Thoracic aorta (tissue), 2 donors: ENCODE measurements around the gene FIG4. TPM values are rescaled to one million over a fixed set of nuclear protein-coding genes. Genes with fewer than 3 reads are reported as not detected.

Experiments used
- ATAC-seq: fragments of 150-250 bp; one replicate; pipeline ENCODE4 v1.8.0; 2017; ENCODE audit warnings: low read depth; ENCODE audit not compliant: insufficient number of reproducible peaks, low FRiP score
- DNase-seq: peaks from one replicate; pipeline ENCODE4 v3.0.0-alpha.2; 2020; ENCODE audit warnings: low spot score
- H3K27ac ChIP-seq, 2 donors: fragments of 200-600 bp; sonication (generic); 1 replicate in 1 of 2; 2 replicates in 1 of 2; pipeline ENCODE4 v1.5.1; 2016; ENCODE audit warnings: mild to moderate bottlenecking in 2 of 2, moderate library complexity in 2 of 2
- H3K27me3 ChIP-seq: fragments of 200-600 bp; sonication (generic); replicated peaks from 2 replicates; pipeline ENCODE4 v1.6.0; 2016; ENCODE audit warnings: mild to moderate bottlenecking; ENCODE audit not compliant: insufficient read depth
- H3K36me3 ChIP-seq: fragments of 200-600 bp; sonication (generic); one replicate; pipeline ENCODE4 v1.5.1; 2016
- H3K4me1 ChIP-seq, 2 donors: fragments of 200-600 bp; sonication (generic); 1 replicate in 1 of 2; 2 replicates in 1 of 2; pipeline versions ENCODE4 v1.5.1 to v1.6.0; 2016; ENCODE audit warnings: low read depth in 2 of 2, mild to moderate bottlenecking in 1 of 2; ENCODE audit not compliant: control insufficient read depth in 1 of 2
- H3K4me3 ChIP-seq: fragments of 200-600 bp; sonication (generic); 2 replicates; pipeline ENCODE4 v1.5.1; 2016; ENCODE audit warnings: mild to moderate bottlenecking
- H3K9me3 ChIP-seq: fragments of 200-600 bp; sonication (generic); 2 replicates; pipeline ENCODE4 v1.5.1; 2016
- total RNA-seq, 2 donors: library from RNA; depleted of rRNA; stranded (reverse); fragments of >200 nt; gene quantifications; one replicate each; pipeline versions ENCODE4 v1.1.0 to v1.2.3, GENCODE V29; 2016
- TF ChIP-seq, protein P1 (sequence below): fragments of 200-600 bp; sonication (generic); IDR thresholded peaks from one replicate; pipeline ENCODE4 v1.5.1; 2019; ENCODE audit warnings: antibody characterized with exemption

The FIG4 gene
- total RNA-seq = 10 to 100 TPM; 12.9 to 49.5 TPM

DNA sequence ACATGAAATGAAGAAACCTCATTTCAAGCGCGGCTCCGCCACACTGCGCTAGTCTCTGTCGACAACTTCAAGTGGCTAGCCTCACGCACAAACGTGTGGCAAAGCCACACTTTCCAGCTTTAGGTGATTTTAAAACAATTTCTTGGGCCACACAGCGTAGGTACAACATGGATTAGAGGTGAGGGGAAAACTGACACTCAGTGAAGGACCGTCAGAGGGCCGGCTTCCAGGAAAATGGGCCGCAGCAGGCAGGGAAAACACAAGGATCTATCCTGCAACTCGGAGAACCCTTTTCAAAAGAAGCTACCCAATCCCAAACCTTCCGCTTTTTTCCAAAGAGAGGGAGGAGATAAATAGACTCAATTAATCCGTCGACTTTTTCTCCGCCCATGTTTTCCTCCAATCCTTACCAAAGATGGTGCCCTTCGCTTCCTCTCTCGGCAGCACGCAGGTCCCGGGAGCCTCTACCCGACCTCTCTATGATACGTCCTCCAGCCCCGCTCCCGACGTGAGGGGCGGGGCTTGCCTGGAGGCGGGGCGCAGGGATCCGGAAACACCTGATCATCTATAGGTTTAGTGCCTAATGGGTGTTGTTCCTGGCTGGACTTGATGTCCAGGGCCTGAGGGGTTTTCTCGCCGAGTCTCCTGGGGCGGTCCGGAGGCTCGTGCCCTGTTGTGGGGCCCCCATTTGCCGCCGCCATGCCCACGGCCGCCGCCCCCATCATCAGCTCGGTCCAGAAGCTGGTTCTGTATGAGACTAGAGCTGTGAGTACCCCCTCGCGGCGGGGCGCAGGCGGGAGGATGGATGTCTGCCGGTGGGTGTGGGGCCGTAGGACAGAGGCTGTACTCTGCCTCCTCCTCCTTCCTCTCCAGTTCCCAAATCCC, at the start of gene FIG4, which contains the start of gene AK9:
FIG4 (plus strand) TSS at position 560 of the 885 bp plus-strand sequence; CDS start at position 700, 140 bp downstream.
AK9 (minus strand) TSS at position 466 of the 885 bp plus-strand sequence. CDS start 15,457 bp downstream, outside the sequence.
- ATAC-seq (peak; percentile 91), DNase-seq (peak; percentile 85)
- Histone ChIP-seq H3K27me3 (no peaks in the 10 kb centered on the region), H3K4me3 (peak within 1 kb of the TSS; percentile 99), H3K9me3 (no peaks in the 10 kb centered on the region), H3K27ac (peak within 1 kb of the TSS; percentile 85 to 92), H3K4me1 (peaks cover 5 to 34% of the 10 kb centered on the region in 2 donors), H3K36me3 (no peaks in the 10 kb centered on the region)
- TF ChIP-seq, protein P1, sequence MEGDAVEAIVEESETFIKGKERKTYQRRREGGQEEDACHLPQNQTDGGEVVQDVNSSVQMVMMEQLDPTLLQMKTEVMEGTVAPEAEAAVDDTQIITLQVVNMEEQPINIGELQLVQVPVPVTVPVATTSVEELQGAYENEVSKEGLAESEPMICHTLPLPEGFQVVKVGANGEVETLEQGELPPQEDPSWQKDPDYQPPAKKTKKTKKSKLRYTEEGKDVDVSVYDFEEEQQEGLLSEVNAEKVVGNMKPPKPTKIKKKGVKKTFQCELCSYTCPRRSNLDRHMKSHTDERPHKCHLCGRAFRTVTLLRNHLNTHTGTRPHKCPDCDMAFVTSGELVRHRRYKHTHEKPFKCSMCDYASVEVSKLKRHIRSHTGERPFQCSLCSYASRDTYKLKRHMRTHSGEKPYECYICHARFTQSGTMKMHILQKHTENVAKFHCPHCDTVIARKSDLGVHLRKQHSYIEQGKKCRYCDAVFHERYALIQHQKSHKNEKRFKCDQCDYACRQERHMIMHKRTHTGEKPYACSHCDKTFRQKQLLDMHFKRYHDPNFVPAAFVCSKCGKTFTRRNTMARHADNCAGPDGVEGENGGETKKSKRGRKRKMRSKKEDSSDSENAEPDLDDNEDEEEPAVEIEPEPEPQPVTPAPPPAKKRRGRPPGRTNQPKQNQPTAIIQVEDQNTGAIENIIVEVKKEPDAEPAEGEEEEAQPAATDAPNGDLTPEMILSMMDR = no peak

DNA sequence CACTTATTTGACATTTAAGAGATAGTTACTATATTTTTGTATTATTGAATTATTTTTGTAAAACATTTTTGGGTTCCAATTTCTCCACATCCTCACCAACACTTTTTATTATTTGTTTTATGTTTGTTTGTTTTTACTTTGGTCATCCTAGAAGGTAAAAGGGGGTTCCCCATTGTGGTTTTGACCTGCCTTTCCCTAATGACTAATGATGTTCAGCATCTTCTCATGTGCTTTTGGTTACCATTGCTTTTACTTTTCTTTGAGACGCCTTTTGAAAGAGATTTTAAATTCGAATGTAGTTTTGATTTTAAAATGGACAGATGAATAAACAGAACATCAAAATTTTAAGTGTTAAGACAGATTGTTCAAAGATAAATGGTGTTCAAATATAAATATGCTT, 47.0 kb upstream of the FIG4 start:
- Histone ChIP-seq H3K36me3 (peaks cover 4% of the 10 kb centered on the region), H3K27me3 (no peaks in the 10 kb centered on the region), H3K27ac (no peak overlapping the region), H3K9me3 (peaks cover 9% of the 10 kb centered on the region), H3K4me1 (no peaks in the 10 kb centered on the region), H3K4me3 (no peak overlapping the region)
- TF ChIP-seq, protein P1 = no peak
- ATAC-seq = no peak
- DNase-seq = no peak

DNA sequence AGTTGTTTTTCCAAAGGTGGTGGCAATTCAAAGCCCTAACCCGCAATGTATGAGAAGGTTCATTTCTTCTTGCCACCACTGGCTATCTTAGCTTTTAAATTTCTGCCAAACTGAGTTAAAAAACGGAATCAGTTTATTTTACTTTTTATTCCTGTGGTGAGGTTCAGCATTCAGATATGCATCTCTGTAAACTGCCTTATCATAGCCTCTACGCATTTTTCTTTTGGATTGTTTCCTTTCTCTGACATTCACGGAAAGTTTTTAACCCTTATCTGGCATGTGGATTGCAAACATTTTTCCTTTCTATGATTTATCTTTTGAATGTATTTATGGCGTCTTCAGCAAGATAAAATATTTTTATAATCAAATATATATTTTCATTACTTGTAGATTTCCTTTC, 37.8 kb upstream of the FIG4 start:
- Histone ChIP-seq H3K27ac (no peak overlapping the region), H3K4me3 (no peak overlapping the region), H3K9me3 (no peaks in the 10 kb centered on the region), H3K27me3 (no peaks in the 10 kb centered on the region), H3K4me1 (no peaks in the 10 kb centered on the region), H3K36me3 (no peaks in the 10 kb centered on the region)
- TF ChIP-seq, protein P1 = no peak
- ATAC-seq (no peak), DNase-seq (no peak)

DNA sequence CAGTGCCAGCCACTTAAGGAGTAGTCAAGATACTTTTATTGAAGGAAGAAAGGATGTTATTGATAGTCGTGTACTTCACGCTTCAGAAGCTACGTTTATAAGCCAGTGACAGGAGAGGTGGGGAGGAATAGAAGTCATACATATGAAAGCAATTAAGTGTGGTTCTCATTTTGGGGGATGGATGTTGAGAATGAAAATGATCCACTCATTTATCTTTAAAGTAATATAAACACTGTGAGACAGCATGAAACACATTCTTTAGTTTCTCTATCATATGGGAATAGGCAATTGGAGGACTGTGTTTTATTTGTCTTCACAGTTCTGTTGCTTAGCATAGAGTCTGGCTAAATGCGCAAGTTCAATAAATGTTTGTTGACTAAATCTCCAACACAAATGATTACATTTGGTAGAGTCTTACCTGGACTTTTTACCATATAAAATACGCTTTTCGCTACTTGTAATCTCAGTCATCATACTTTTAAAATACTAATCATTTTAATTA, 35.3 kb upstream of the FIG4 start:
- no peak for DNase-seq
- H3K36me3 ChIP-seq = no peaks in the 10 kb centered on the region
- no peak for ATAC-seq
- TF ChIP-seq, protein P1 = no peak
- no peak overlapping the region for H3K4me3 ChIP-seq
- no peaks in the 10 kb centered on the region for H3K9me3 ChIP-seq
- no peaks in the 10 kb centered on the region for H3K27me3 ChIP-seq
- no peaks in the 10 kb centered on the region for H3K4me1 ChIP-seq
- no peak overlapping the region for H3K27ac ChIP-seq

DNA sequence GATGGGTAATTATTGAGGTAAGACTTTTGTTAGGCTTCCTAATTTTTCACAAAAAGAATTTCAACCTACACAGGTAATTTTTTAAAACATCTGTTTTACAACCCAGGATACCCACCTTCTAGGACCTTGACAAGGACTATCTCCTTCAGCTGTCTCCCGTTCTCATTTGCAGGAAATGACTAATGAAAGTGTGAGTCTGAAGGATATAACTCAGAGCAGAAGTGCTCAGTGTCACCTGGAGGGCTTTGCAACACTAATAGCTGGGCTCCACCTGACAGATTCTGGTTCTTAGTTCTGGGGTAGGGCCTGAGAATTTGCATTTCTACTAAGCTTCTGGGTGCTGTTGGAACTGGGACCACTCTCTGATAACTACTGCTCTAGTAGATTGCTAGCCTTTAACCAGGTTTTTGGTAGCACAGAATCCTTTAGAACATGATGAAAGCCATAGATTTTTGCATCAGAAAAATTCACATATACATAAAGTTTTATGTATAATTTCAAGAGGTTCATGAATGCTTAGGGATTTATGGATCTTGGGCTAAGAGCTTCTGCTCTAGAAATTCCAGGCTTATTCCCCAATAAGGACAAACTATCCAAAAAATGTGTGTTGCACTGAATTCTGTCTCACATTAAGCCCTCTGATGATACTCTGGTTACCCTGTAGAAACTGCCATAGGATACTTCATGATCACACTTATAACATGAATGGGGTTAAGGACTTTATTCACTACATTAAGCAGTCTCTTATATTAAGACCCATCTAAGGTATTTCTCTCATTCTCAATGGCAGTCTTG, 30.4 kb upstream of the FIG4 start:
- Histone ChIP-seq H3K9me3 (no peaks in the 10 kb centered on the region), H3K4me3 (no peak overlapping the region), H3K36me3 (no peaks in the 10 kb centered on the region), H3K27me3 (no peaks in the 10 kb centered on the region), H3K4me1 (no peaks in the 10 kb centered on the region), H3K27ac (no peak overlapping the region)
- no peak for ATAC-seq
- DNase-seq = no peak
- TF ChIP-seq, protein P1 = no peak
